Ovary (tissue), 9 donors: ENCODE measurements around the gene FUT9. TPM values are rescaled to one million over a fixed set of nuclear protein-coding genes. Genes with fewer than 3 reads are reported as not detected.

Source experiments
- DNase-seq, 5 donors: peaks; one replicate each; pipeline ENCODE4 v3.0.0-alpha.2; 2019 to 2020
- H3K27ac ChIP-seq, 2 donors: fragments of 200-600 bp; one replicate each; pipeline versions ENCODE4 v1.5.1 to v1.8.0; 2019 to 2022
- H3K27me3 ChIP-seq: fragments of 200-600 bp; one replicate; pipeline ENCODE4 v1.8.0; 2022
- H3K36me3 ChIP-seq: fragments of 200-600 bp; sonication (generic); one replicate; pipeline ENCODE4 v1.5.1; 2019
- H3K4me1 ChIP-seq: one replicate; pipeline ENCODE4 v1.8.1; 2013; ENCODE audit warnings: mild to moderate bottlenecking, moderate library complexity; ENCODE audit not compliant: insufficient read depth
- H3K4me3 ChIP-seq: fragments of 200-600 bp; sonication (generic); one replicate; pipeline ENCODE4 v1.5.1; 2017
- H3K9me3 ChIP-seq, 2 donors: fragments of 200-600 bp in 1 of 2; sonication (generic) in 1 of 2; one replicate each; pipeline versions ENCODE4 v1.5.1 to v1.8.1; 2013 to 2019; ENCODE audit warnings: mild to moderate bottlenecking in 1 of 2, moderate library complexity in 1 of 2
- EP300 ChIP-seq: sonication (generic); formaldehyde crosslinking; IDR thresholded peaks from one replicate; pipeline ENCODE4 v1.6.1; 2017; ENCODE audit warnings: antibody characterized with exemption
- POLR2A ChIP-seq: fragments of 450-650 bp; IDR thresholded peaks from one replicate; pipeline ENCODE4 v1.6.1; 2017; ENCODE audit warnings: antibody characterized with exemption, mild to moderate bottlenecking, moderate library complexity
- WGBS, 3 donors: extraction: QIAGEN DNeasy Blood & Tissue Kit in 1 of 3; methylation state at CpG; one replicate each; pipeline versions ENCODE4 v1.1.5 to v1.1.7; 2013 to 2017; 5-methylcytosine and 5-hydroxymethylcytosine counted together
- intact Hi-C, 4 donors: fragments of 100-400 bp; cut with DNase I; formaldehyde crosslinking; loops; one replicate each; pipeline versions ENCODE4 v1.11.0 to v1.15.1; 2022 to 2023
- polyA plus RNA-seq, 2 donors: library from polyadenylated mRNA; stranded (reverse); fragments of 200-250 nt in 1 of 2; fragments of 350-450 nt in 1 of 2; fragmentation: Illumina TruSeq in 1 of 2; extraction: RNeasy Lipid Tissue Mini Kit (QIAGEN cat#74804) in 1 of 2; gene quantifications; one replicate each; pipeline ENCODE4 v1.2.3, GENCODE V29; 2013 to 2014
- total RNA-seq, 7 donors: library from RNA; depleted of rRNA in 2 of 7; stranded (reverse); fragments of >200 nt in 2 of 7; fragmentation: NEBNext Ultra II Directional in 3 of 7; extraction: Animal tissue kit (Norgen Biotek cat#: 25700) in 3 of 7; gene quantifications; one replicate each; pipeline versions ENCODE4 v1.1.0 to v1.2.4, GENCODE V29; 2016 to 2023
- TF ChIP-seq, protein P1 (sequence below), 3 donors: fragments of 450-650 bp in 2 of 3; fragments of 200-600 bp in 1 of 3; IDR thresholded peaks; one replicate each; pipeline versions ENCODE4 v1.5.1 to v1.8.0; 2016 to 2022; ENCODE audit warnings: antibody characterized with exemption in 3 of 3, mild to moderate bottlenecking in 1 of 3
- donor health status: DM: no; HTN: no; CAD: no; lungs with moderate emphysema.
- donor health status: DM: no; HTN: no; CAD: no.
- donor health status: Bipolar disorder and iron deficiency.
- donor health status: DM: yes; HTN: yes; CAD: no.
- donor health status: DM: no; HTN: no; CAD: no.
- donor health status: DM: yes; HTN: yes; CAD: no.

The FUT9 gene
- total and polyA plus RNA-seq, 9 donors = under 0.01 to 0.13 (median 0.02) TPM; not detected in 4

DNA sequence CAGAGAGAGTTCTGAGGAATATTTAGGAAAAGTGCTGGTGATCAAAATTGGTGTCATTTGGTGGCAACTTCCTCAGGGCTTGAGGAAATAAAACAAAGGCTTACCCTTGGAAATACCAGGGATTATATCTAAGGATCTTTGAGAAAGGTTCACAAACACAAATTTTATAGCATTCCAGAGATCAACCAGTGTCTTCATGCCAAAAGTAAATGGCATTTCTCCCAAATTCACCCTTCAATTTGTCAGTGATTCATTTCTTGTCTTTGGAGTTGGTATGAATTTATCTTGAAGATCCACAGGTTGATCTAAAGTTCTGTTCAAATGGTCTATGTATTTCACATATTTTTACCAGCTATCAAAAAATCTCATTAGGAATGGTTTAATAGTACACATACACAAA, 181.5 kb downstream of the FUT9 start:
- Histone ChIP-seq H3K4me3 (no peak overlapping the region), H3K36me3 (no peaks in the 10 kb centered on the region), H3K27me3 (no peaks in the 10 kb centered on the region), H3K4me1 (no peaks in the 10 kb centered on the region), H3K9me3 (no peaks in the 10 kb centered on the region), H3K27ac (no peak overlapping the region)
- TF ChIP-seq POLR2A (no peak), EP300 (no peak)
- TF ChIP-seq, protein P1, sequence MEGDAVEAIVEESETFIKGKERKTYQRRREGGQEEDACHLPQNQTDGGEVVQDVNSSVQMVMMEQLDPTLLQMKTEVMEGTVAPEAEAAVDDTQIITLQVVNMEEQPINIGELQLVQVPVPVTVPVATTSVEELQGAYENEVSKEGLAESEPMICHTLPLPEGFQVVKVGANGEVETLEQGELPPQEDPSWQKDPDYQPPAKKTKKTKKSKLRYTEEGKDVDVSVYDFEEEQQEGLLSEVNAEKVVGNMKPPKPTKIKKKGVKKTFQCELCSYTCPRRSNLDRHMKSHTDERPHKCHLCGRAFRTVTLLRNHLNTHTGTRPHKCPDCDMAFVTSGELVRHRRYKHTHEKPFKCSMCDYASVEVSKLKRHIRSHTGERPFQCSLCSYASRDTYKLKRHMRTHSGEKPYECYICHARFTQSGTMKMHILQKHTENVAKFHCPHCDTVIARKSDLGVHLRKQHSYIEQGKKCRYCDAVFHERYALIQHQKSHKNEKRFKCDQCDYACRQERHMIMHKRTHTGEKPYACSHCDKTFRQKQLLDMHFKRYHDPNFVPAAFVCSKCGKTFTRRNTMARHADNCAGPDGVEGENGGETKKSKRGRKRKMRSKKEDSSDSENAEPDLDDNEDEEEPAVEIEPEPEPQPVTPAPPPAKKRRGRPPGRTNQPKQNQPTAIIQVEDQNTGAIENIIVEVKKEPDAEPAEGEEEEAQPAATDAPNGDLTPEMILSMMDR (IDR thresholded peaks at IDR 0.05) = no peak
- DNase-seq = no peak
- intact Hi-C loops = no loop called here

GRCh38 chr6:96202571-96202970, 186.8 kb downstream of the FUT9 start:
- Histone ChIP-seq H3K4me1 (no peaks in the 10 kb centered on the region), H3K36me3 (no peaks in the 10 kb centered on the region), H3K27me3 (no peaks in the 10 kb centered on the region), H3K27ac (no peak overlapping the region), H3K4me3 (no peak overlapping the region), H3K9me3 (no peaks in the 10 kb centered on the region)
- no peak for DNase-seq
- intact Hi-C loops = no loop called here
- TF ChIP-seq, protein P1 (IDR thresholded peaks at IDR 0.05) = no peak
- TF ChIP-seq POLR2A = no peak
- TF ChIP-seq EP300 = no peak
- WGBS, 3 donors = 77 to 81% (median 78%) methylated on average over 6 of the region's 6 CpGs

- WGBS, 3 donors = 65 to 73% (median 70%) methylated on average over 2 of the region's 2 CpGs
Observed at GRCh38 chr6:96211341-96211740, 195.6 kb downstream of the FUT9 start.

GRCh38 chr6:96212066-96212465, 196.3 kb downstream of the FUT9 start:
- H3K4me3 ChIP-seq = no peak overlapping the region
- no peaks in the 10 kb centered on the region for H3K9me3 ChIP-seq
- no peaks in the 10 kb centered on the region for H3K4me1 ChIP-seq
- no peaks in the 10 kb centered on the region for H3K36me3 ChIP-seq
- intact Hi-C loops = no loop called here
- TF ChIP-seq POLR2A (no peak), EP300 (no peak)
- TF ChIP-seq, protein P1 (IDR thresholded peaks at IDR 0.05) = no peak
- DNase-seq = no peak
- no peaks in the 10 kb centered on the region for H3K27me3 ChIP-seq
- no peak overlapping the region for H3K27ac ChIP-seq

More at GRCh38 chr6:96211341-96211740, 195.6 kb downstream of the FUT9 start:
- TF ChIP-seq, protein P1 (IDR thresholded peaks at IDR 0.05) = no peak
- TF ChIP-seq POLR2A (no peak), EP300 (no peak)
- no peaks in the 10 kb centered on the region for H3K4me1 ChIP-seq
- no peaks in the 10 kb centered on the region for H3K36me3 ChIP-seq
- no peak for DNase-seq
- H3K9me3 ChIP-seq = no peaks in the 10 kb centered on the region
- intact Hi-C loops = no loop called here
- no peak overlapping the region for H3K4me3 ChIP-seq
- H3K27me3 ChIP-seq = no peaks in the 10 kb centered on the region
- no peak overlapping the region for H3K27ac ChIP-seq

- intact Hi-C loops = no loop called here
- no peaks in the 10 kb centered on the region for H3K9me3 ChIP-seq
- 75 to 78% (median 76%) methylated on average over 3 of the region's 3 CpGs for WGBS, 3 donors
- no peaks in the 10 kb centered on the region for H3K4me1 ChIP-seq
- H3K27ac ChIP-seq = no peak overlapping the region
- H3K36me3 ChIP-seq = no peaks in the 10 kb centered on the region
- TF ChIP-seq POLR2A (no peak), EP300 (no peak)
- TF ChIP-seq, protein P1 (IDR thresholded peaks at IDR 0.05) = no peak
- DNase-seq = no peak
- H3K27me3 ChIP-seq = no peaks in the 10 kb centered on the region
- no peak overlapping the region for H3K4me3 ChIP-seq
Observed at GRCh38 chr6:96213784-96214183, 198.0 kb downstream of the FUT9 start.
